Measurements from ENCODE around the gene HIP1.
A peak's percentile ranks its signal among the peaks of the same experiment; 100 is the strongest.
"Not testable (repeated sequence)": the region's sequence is repeated elsewhere in the genome, so short reads cannot be mapped to it uniquely, and the experiment has no call there.

HIP1 gene

DNA sequence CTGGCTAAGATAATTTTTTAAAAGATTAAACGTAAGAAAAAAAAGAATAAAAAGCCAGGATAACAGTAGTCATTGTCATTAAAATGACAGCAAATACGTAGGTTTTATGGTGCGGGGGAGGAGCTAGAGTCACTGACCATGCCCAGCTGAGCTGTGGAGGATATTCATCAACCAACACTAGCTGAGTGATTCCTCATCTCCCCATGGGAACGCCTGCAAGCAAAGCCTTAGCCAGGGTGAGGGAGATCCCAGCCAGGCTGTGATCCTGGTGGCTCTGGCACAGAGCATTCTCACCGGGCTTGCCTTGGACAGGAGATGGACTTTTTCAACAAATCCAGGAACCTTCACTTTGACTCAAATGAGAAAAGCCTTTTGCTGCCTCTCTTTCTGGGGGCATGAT is 94.2 kb downstream of the HIP1 start:
- no peak for DNase-seq (ENCODE audit: low read depth, low spot score)

DNA sequence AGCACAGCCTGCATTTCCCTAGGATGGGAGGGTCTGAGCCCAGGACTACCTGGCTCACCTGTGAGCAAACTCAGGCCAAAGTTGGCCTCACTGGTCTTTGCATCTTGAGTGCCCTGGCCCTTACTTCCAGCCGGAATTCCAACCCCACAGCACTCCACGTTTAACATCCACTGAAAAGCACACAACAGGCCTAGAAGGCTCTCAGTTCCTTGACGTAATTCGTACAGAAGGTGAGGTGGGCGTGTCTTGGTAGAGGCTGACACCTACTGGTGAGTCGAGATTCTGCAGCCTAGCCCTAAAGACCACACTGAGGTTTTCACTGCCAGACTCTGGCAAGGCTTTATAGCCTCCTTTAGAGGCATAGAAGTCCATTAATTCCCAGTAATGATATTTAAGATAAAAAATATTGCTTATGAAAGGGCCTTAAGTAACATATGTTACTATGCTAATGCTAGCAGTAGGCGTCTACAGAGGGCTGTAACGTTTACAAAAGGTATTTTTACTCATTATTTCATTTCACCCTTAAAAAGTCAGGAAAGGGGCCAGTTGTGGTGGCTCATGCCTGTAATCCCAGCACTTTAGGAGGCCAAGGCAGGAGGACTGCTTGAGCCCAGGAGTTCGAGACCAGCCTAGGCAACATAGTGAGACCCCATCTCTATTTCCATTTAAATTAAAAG is 95.8 kb downstream of the HIP1 start:
- DNase-seq (ENCODE audit: low read depth, low spot score): peak; percentile 65

- no peak for DNase-seq (ENCODE audit: low read depth, low spot score)
Measured at GRCh38 chr7:75640201-75640600, 98.5 kb downstream of the HIP1 start.

DNA sequence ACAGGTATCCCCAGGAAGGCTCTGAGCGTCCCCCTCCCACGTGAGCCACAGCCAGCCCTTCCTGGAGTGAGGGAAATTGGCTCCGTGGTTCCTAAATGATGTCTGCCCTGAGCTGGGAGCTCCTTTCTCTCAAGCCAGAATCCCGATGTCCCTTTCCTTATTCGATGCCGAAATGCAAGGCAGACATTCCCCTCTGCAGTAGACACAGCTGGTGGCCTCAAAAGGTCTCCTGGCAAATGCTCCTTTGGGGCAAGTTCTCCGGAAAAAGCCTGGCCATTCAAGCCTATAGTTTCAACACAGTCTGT is 98.9 kb downstream of the HIP1 start:
- DNase-seq (ENCODE audit: low read depth, low spot score): no peak

- DNase-seq (ENCODE audit: low read depth, low spot score): peak; percentile 52
Measured at GRCh38 chr7:75639071-75639885, 99.5 kb downstream of the HIP1 start.

GRCh38 chr7:75638594-75639070 is 100.1 kb downstream of the HIP1 start:
- no peak for DNase-seq (ENCODE audit: low read depth, low spot score)

- DNase-seq (ENCODE audit: low read depth, low spot score): no peak
Measured at GRCh38 chr7:75637854-75638593, 100.7 kb downstream of the HIP1 start.

DNA sequence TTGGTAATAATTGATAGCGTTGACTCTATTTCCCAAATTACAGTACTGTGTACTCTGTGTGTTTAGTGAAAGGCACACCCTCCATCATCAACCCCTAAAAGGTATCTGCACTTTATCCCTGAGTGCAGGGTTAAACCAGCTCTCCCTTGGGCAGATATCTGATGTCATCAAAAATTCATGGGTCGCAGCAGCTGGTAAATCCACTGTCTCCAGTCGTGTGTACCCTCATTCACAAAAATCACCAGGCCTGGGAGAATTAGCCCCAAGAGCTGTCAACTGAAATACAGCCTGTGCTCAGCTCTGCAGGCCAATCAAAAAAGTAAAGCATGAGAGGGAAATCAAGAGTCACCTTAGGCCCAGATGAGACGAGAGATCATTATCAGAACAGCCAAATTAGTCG is 103.7 kb downstream of the HIP1 start:
- no peak for DNase-seq (ENCODE audit: low read depth, low spot score)

DNA sequence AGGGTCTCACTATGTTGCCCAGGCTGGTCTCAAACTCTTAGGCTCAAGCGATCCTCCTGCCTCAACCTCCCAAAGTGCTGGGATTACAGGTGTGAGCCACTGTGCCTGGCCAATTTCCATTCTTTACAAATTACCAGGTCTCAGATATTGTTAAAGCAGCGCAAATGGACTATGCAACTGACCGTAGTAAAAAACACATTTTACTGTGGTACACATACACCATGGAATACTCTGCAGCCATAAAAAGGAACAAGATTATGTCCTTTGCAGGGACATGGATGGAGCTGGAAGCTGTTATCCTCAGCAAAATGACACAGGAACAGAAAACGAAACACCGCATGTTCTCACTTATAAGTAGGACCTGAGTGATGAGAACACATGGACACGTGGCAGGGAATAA is 106.2 kb downstream of the HIP1 start:
- DNase-seq (ENCODE audit: low read depth, low spot score): not testable (repeated sequence)

GRCh38 chr7:75631711-75632110 is 107.0 kb downstream of the HIP1 start:
- no peak for DNase-seq (ENCODE audit: low read depth, low spot score)

GRCh38 chr7:75630549-75630948 is 108.2 kb downstream of the HIP1 start:
- no peak for DNase-seq (ENCODE audit: low read depth, low spot score)

- DNase-seq (ENCODE audit: low read depth, low spot score): no peak
Measured at GRCh38 chr7:75629044-75629443, 109.7 kb downstream of the HIP1 start.

DNA sequence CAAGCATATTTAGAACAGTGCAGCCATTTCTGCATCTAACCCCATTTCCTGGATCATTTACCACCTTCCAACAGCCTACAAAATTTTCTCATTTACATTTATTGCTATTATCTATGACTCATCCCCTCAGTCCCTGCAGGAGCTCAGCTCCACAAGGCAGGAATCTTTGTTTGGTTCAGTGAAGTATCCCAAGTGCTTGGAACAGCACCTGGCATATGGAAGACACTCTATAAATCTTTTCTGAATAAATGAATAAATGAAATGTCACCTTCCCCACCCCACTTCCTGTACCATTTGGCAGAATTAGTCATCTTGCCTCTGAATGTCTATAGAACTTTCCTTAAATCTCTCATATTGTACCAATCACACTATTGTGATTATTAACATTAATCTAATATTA is 110.7 kb downstream of the HIP1 start:
- no peak for DNase-seq (ENCODE audit: low read depth, low spot score)

DNA sequence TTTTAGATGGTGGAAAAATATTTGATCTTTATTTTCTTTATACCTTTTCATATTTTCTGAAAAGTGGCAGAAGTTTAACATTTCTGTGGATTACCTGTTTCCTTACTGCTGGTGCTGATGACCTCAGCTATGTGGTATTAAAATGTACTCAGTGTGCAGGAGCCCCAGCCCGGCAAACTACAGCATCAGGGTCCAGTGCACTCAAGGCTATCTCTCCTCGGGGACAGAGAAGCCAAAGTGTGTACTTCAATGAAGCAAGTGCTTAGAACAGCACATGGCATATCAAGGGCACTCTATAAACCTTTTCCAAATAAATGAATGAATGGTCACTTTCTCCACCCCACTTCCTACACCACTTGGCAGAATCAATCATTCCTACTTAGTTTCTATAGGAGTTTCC is 111.8 kb downstream of the HIP1 start:
- no peak for DNase-seq (ENCODE audit: low read depth, low spot score)

GRCh38 chr7:75625868-75626267 is 112.9 kb downstream of the HIP1 start:
- no peak for DNase-seq (ENCODE audit: low read depth, low spot score)

- DNase-seq (ENCODE audit: low read depth, low spot score): no peak
Measured at GRCh38 chr7:75624134-75624832, 114.5 kb downstream of the HIP1 start.

- no peak for DNase-seq (ENCODE audit: low read depth, low spot score)
Measured at GRCh38 chr7:75623390-75624133, 115.2 kb downstream of the HIP1 start.

DNA sequence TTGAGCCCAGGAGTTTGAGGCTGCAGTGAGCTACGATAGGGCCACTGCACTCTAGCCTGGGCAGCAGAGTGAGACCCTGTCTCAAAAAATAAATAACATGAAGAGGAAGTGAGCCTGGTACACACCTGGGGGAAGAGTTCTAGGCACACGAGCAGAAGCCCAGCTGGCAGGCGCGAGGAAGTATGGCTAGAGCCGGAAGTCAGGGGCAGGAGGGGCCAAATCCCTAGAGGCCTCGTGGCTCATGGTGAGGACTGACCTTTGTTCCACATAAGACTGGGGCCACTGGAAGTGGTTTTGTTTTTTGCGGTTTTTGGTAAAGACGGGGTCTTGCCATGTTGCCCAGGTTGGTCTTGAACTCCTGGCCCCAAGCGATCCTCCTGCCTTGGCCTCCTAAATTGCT is 117.6 kb downstream of the HIP1 start:
- DNase-seq (ENCODE audit: low read depth, low spot score): no peak

GRCh38 chr7:75619636-75620035 is 119.1 kb downstream of the HIP1 start:
- no peak for DNase-seq (ENCODE audit: low read depth, low spot score)

DNA sequence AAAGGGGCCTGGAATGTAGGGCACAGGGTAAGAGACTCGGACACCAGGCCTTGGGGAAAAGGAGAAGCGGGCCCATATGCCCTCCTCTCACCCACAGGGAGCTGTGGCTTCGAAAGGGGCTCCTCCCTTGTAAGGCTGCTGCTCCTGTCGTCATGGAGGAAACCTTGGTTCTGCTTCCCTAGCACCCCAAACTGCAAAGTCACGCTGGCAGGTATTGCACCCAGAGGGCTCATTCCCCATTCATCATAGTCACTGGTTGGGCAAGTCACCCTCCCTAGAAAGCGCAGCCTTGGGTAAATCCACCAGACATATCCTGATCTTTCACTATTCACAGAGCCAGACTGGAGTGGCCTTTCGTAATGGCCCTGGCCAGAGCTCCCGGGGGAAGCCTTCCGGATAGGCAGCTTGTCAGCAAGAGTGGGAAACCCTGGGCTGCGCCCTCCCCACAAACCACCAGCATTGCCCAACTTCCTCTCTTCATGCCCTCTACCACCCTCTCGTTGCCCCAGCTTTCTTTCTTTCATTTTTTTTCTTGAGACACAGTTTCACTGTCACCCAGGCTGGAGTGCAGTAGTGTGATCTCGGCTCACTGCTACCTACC is 121.0 kb downstream of the HIP1 start:
- DNase-seq (ENCODE audit: low read depth, low spot score): no peak
